ENCODE measurements around the gene RNF25. TPM values are rescaled to one million over a fixed set of nuclear protein-coding genes. Genes with fewer than 3 reads are reported as not detected.

Gene RNF25, protein sequence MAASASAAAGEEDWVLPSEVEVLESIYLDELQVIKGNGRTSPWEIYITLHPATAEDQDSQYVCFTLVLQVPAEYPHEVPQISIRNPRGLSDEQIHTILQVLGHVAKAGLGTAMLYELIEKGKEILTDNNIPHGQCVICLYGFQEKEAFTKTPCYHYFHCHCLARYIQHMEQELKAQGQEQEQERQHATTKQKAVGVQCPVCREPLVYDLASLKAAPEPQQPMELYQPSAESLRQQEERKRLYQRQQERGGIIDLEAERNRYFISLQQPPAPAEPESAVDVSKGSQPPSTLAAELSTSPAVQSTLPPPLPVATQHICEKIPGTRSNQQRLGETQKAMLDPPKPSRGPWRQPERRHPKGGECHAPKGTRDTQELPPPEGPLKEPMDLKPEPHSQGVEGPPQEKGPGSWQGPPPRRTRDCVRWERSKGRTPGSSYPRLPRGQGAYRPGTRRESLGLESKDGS
- polyA plus RNA-seq (2013, experiment 1 of 2), result 25.7 TPM
- polyA plus RNA-seq (2013, experiment 2 of 2), result 24.8 TPM

DNA sequence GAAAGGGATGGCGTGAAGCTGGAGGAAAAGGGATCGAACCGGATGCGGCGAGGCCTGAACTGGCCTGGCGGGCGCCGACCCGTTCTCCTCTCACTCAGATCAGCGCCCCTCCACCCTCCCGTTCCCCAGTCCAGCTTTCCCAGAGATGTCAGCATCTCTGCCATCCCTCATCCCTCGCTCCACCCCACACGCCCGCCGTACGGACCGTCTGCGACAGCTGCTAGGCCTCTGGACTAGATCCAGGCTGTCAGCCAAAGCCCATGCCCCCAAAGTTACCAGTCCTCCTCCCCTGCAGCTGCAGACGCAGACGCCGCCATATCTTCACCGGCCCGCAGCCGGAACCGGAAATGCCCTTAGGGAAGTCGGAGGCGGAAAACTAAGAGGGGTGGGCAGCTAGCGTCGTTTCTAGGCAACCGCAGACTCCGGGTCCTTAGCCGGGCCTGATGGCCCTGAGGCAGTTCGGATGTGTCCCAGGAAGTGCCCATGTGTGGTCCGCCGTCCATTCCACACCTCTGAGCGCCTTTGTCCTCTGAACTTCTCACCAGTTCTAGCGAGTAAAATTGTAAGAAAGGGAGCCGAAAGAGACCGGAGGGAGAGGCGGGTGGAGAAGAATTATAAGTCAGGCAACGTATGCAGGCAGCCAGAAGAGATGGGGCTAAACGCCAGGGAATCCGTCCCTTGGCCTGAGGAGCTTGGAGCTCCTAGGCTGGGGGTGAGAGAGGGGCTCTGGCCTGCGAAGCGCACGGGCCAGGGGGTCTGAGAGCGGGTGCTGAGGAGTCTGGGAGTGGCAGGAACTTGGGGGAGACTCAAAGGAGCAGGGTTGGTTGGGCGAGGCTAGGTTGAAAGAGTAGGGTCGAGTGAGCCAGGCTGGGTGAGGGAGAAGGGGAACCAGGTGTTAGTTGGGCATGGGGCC is at the start of gene RNF25, which contains the start of gene STK36:
RNF25 (minus strand) TSS at position 349 of the 913 bp plus-strand sequence; CDS start at position 317, 32 bp downstream.
STK36 (plus strand) TSS at position 433 of the 913 bp plus-strand sequence. CDS start 744 bp downstream, outside the sequence.
- peak; percentile 97 for DNase-seq
- Histone ChIP-seq H3K18ac (ENCODE audit: low read length) (no peak within 1 kb of the TSS), H3K4me2 (ENCODE audit: low read length) (peak within 1 kb of the TSS; percentile 50), H2AK5ac (ENCODE audit: low read length) (no peak within 1 kb of the TSS), H3K79me2 (ENCODE audit: control insufficient read depth, insufficient read depth, low read length) (peaks cover 2% of the 10 kb centered on the region), H3K27ac (ENCODE audit: low read depth, low read length) (no peak within 1 kb of the TSS), H4K8ac (ENCODE audit: low read depth, low read length) (no peak within 1 kb of the TSS), H3K79me1 (ENCODE audit: low read length) (peaks cover 2% of the 10 kb centered on the region), H2BK15ac (replicated peaks; ENCODE audit: low read depth) (no peak within 1 kb of the TSS), H2BK5ac (ENCODE audit: low read length) (no peak within 1 kb of the TSS), H3K9ac (ENCODE audit: low read length) (peak within 1 kb of the TSS; percentile 84), H3K27me3 (ENCODE audit: insufficient read depth, low read length, poor library complexity) (no peaks in the 10 kb centered on the region), H3K56ac (ENCODE audit: low read length) (peak within 1 kb of the TSS; percentile 97), H4K5ac (ENCODE audit: low read length) (peak within 1 kb of the TSS; percentile 1), H3K4me1 (ENCODE audit: control insufficient read depth, low read depth, low read length) (peaks cover 2% of the 10 kb centered on the region), H3K23ac (ENCODE audit: low read length) (no peak within 1 kb of the TSS), H2BK120ac (ENCODE audit: low read depth, low read length) (no peak within 1 kb of the TSS), H3K4ac (ENCODE audit: low read depth, low read length) (no peak within 1 kb of the TSS), H3K4me3 (ENCODE audit: low read length) (peak within 1 kb of the TSS; percentile 93), H3K36me3 (ENCODE audit: control insufficient read depth, insufficient read depth, low read length) (peaks cover 2% of the 10 kb centered on the region)
- no CpG with 5 or more reads among the region's 49 CpGs for WGBS (ENCODE audit: extremely low coverage, insufficient coverage, low lambda C conversion rate)

DNA sequence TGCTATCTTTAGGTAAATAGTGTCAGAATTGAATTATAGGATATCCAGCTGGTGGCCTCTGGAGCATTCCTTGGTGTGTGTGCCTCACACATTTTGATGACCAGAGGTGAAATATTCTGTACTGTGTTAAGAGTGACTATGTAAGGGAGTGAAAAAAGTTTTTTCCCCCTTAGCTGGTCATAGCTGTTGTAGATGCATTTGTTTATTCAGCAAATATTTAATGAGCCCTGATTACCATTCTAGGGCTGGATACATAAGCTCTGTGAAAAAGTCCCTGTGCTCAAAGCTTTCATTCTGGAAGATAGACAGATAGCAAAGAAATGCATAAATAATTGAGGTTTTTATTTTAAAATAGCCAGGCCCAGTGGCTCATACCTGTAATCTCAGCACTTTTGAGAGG is 49.7 kb upstream of the RNF25 start:
- no peaks in the 10 kb centered on the region for H3K27me3 ChIP-seq (ENCODE audit: insufficient read depth, low read length, poor library complexity)
- no peak overlapping the region for H3K18ac ChIP-seq (ENCODE audit: low read length)
- H2BK120ac ChIP-seq (ENCODE audit: low read depth, low read length), result no peak overlapping the region
- H4K8ac ChIP-seq (ENCODE audit: low read depth, low read length), result no peak overlapping the region
- H3K56ac ChIP-seq (ENCODE audit: low read length), result no peak overlapping the region
- H3K27ac ChIP-seq (ENCODE audit: low read depth, low read length), result no peak overlapping the region
- peaks cover 14% of the 10 kb centered on the region for H3K4me1 ChIP-seq (ENCODE audit: control insufficient read depth, low read depth, low read length)
- H4K5ac ChIP-seq (ENCODE audit: low read length), result no peak overlapping the region
- H3K79me1 ChIP-seq (ENCODE audit: low read length), result peaks cover 16% of the 10 kb centered on the region
- H2BK15ac ChIP-seq (replicated peaks; ENCODE audit: low read depth), result no peak overlapping the region
- H3K79me2 ChIP-seq (ENCODE audit: control insufficient read depth, insufficient read depth, low read length), result peaks cover 41% of the 10 kb centered on the region
- no peak overlapping the region for H3K4me3 ChIP-seq (ENCODE audit: low read length)
- no peaks in the 10 kb centered on the region for H3K36me3 ChIP-seq (ENCODE audit: control insufficient read depth, insufficient read depth, low read length)
- H3K23ac ChIP-seq (ENCODE audit: low read length), result no peak overlapping the region
- H2AK5ac ChIP-seq (ENCODE audit: low read length), result no peak overlapping the region
- no peak overlapping the region for H2BK5ac ChIP-seq (ENCODE audit: low read length)
- DNase-seq, result no peak
- H3K4ac ChIP-seq (ENCODE audit: low read depth, low read length), result no peak overlapping the region
- H3K9ac ChIP-seq (ENCODE audit: low read length), result no peak overlapping the region
- no peak overlapping the region for H3K4me2 ChIP-seq (ENCODE audit: low read length)

- no peak overlapping the region for H3K18ac ChIP-seq (ENCODE audit: low read length)
- H3K4me3 ChIP-seq (ENCODE audit: low read length), result no peak overlapping the region
- no peak overlapping the region for H3K56ac ChIP-seq (ENCODE audit: low read length)
- no CpG with 5 or more reads among the region's 19 CpGs for WGBS (ENCODE audit: extremely low coverage, insufficient coverage, low lambda C conversion rate)
- peaks cover 39% of the 10 kb centered on the region for H3K79me2 ChIP-seq (ENCODE audit: control insufficient read depth, insufficient read depth, low read length)
- no peak overlapping the region for H3K4ac ChIP-seq (ENCODE audit: low read depth, low read length)
- H3K79me1 ChIP-seq (ENCODE audit: low read length), result peaks cover 15% of the 10 kb centered on the region
- H3K36me3 ChIP-seq (ENCODE audit: control insufficient read depth, insufficient read depth, low read length), result no peaks in the 10 kb centered on the region
- H3K23ac ChIP-seq (ENCODE audit: low read length), result no peak overlapping the region
- DNase-seq, result no peak
- no peak overlapping the region for H2BK120ac ChIP-seq (ENCODE audit: low read depth, low read length)
- no peak overlapping the region for H4K8ac ChIP-seq (ENCODE audit: low read depth, low read length)
- no peak overlapping the region for H3K27ac ChIP-seq (ENCODE audit: low read depth, low read length)
- no peak overlapping the region for H4K5ac ChIP-seq (ENCODE audit: low read length)
- H3K9ac ChIP-seq (ENCODE audit: low read length), result no peak overlapping the region
- peaks cover 14% of the 10 kb centered on the region for H3K4me1 ChIP-seq (ENCODE audit: control insufficient read depth, low read depth, low read length)
- H2BK5ac ChIP-seq (ENCODE audit: low read length), result no peak overlapping the region
- no peak overlapping the region for H2BK15ac ChIP-seq (replicated peaks; ENCODE audit: low read depth)
- no peaks in the 10 kb centered on the region for H3K27me3 ChIP-seq (ENCODE audit: insufficient read depth, low read length, poor library complexity)
- no peak overlapping the region for H3K4me2 ChIP-seq (ENCODE audit: low read length)
- H2AK5ac ChIP-seq (ENCODE audit: low read length), result no peak overlapping the region
Measured at GRCh38 chr2:218720048-218721041, 48.5 kb upstream of the RNF25 start.

GRCh38 chr2:218719457-218719856 is 47.7 kb upstream of the RNF25 start:
- Histone ChIP-seq H2AK5ac (ENCODE audit: low read length) (no peak overlapping the region), H2BK15ac (replicated peaks; ENCODE audit: low read depth) (no peak overlapping the region), H3K36me3 (ENCODE audit: control insufficient read depth, insufficient read depth, low read length) (no peaks in the 10 kb centered on the region), H3K4ac (ENCODE audit: low read depth, low read length) (no peak overlapping the region), H2BK120ac (ENCODE audit: low read depth, low read length) (no peak overlapping the region), H3K4me3 (ENCODE audit: low read length) (no peak overlapping the region), H3K4me2 (ENCODE audit: low read length) (no peak overlapping the region), H3K79me1 (ENCODE audit: low read length) (peaks cover 18% of the 10 kb centered on the region), H3K18ac (ENCODE audit: low read length) (no peak overlapping the region), H3K9ac (ENCODE audit: low read length) (no peak overlapping the region), H3K56ac (ENCODE audit: low read length) (no peak overlapping the region), H3K4me1 (ENCODE audit: control insufficient read depth, low read depth, low read length) (peaks cover 14% of the 10 kb centered on the region), H4K5ac (ENCODE audit: low read length) (no peak overlapping the region), H3K27ac (ENCODE audit: low read depth, low read length) (no peak overlapping the region), H3K79me2 (ENCODE audit: control insufficient read depth, insufficient read depth, low read length) (peaks cover 37% of the 10 kb centered on the region), H2BK5ac (ENCODE audit: low read length) (no peak overlapping the region), H3K23ac (ENCODE audit: low read length) (no peak overlapping the region), H4K8ac (ENCODE audit: low read depth, low read length) (no peak overlapping the region), H3K27me3 (ENCODE audit: insufficient read depth, low read length, poor library complexity) (no peaks in the 10 kb centered on the region)
- WGBS (ENCODE audit: extremely low coverage, insufficient coverage, low lambda C conversion rate), result no CpG with 5 or more reads among the region's 3 CpGs
- no peak for DNase-seq

DNA sequence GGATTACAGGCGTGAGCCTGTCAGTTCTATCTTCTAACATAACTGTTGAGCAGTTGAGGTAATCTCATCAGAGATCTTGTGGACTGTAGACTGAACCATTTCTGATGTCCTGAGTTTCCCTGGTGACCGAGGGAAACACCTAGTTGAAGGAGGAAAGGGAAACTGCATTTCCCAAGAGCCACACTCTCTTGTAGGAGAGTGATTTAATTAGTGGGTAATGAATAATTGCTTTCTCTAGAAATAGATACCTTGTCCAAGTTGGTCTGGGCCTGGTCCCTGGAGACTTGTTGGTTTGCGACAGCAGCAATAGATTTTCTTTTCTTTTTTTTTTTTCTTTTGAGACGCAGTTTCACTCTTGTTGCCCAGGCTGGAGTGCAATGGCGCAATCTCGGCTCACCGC is 46.3 kb upstream of the RNF25 start:
- H3K56ac ChIP-seq (ENCODE audit: low read length), result no peak overlapping the region
- no peak overlapping the region for H2BK15ac ChIP-seq (replicated peaks; ENCODE audit: low read depth)
- H3K4ac ChIP-seq (ENCODE audit: low read depth, low read length), result no peak overlapping the region
- no peak overlapping the region for H4K5ac ChIP-seq (ENCODE audit: low read length)
- DNase-seq, result no peak
- no peaks in the 10 kb centered on the region for H3K27me3 ChIP-seq (ENCODE audit: insufficient read depth, low read length, poor library complexity)
- H3K23ac ChIP-seq (ENCODE audit: low read length), result no peak overlapping the region
- no peak overlapping the region for H2BK5ac ChIP-seq (ENCODE audit: low read length)
- H3K4me2 ChIP-seq (ENCODE audit: low read length), result no peak overlapping the region
- no peaks in the 10 kb centered on the region for H3K36me3 ChIP-seq (ENCODE audit: control insufficient read depth, insufficient read depth, low read length)
- no peak overlapping the region for H3K9ac ChIP-seq (ENCODE audit: low read length)
- no CpG with 5 or more reads among the region's 7 CpGs for WGBS (ENCODE audit: extremely low coverage, insufficient coverage, low lambda C conversion rate)
- no peak overlapping the region for H2AK5ac ChIP-seq (ENCODE audit: low read length)
- peaks cover 25% of the 10 kb centered on the region for H3K79me1 ChIP-seq (ENCODE audit: low read length)
- H4K8ac ChIP-seq (ENCODE audit: low read depth, low read length), result no peak overlapping the region
- peaks cover 46% of the 10 kb centered on the region for H3K79me2 ChIP-seq (ENCODE audit: control insufficient read depth, insufficient read depth, low read length)
- H2BK120ac ChIP-seq (ENCODE audit: low read depth, low read length), result no peak overlapping the region
- H3K18ac ChIP-seq (ENCODE audit: low read length), result no peak overlapping the region
- H3K4me3 ChIP-seq (ENCODE audit: low read length), result no peak overlapping the region
- no peak overlapping the region for H3K27ac ChIP-seq (ENCODE audit: low read depth, low read length)
- peaks cover 14% of the 10 kb centered on the region for H3K4me1 ChIP-seq (ENCODE audit: control insufficient read depth, low read depth, low read length)

Data from mesendoderm (in vitro differentiated cells).